HepG2 (cell line): Measurements from ENCODE around the gene GRID1. TPM values are rescaled to one million over a fixed set of nuclear protein-coding genes. Genes with fewer than 3 reads are reported as not detected.

Source experiments
- ATAC-seq: fragments of 200-7000 bp; cut with Tn5 transposase; 3 replicates; pipeline ENCODE4 v1.9.1; 2020; ENCODE audit warnings: mild to moderate bottlenecking, moderate library complexity
- BruUV-seq: library from RNA; stranded (reverse); fragments of 400-500 nt; replicated peaks from 2 replicates; lab custom pipeline; 2021; lab: Mats Ljungman, UMichigan
- CTCF ChIA-PET: fragments of 300-600 bp; formaldehyde crosslinking; extraction: SDS; loops from one replicate; lab custom pipeline; 2021; ENCODE audit warnings: low total read pairs, inconsistent platforms, low intra/inter-chr PET ratio; lab: Yijun Ruan, JAX
- POLR2A ChIA-PET: fragments of 350-600 bp; sonication (Branson Sonifier 250); formaldehyde crosslinking; loops from one replicate; lab custom pipeline; 2020; ENCODE audit warnings: antibody characterized with exemption, inconsistent platforms; lab: Yijun Ruan, JAX
- DNase-seq: peaks from one replicate; pipeline ENCODE4 v3.0.0-alpha.2; 2015; ENCODE audit warnings: low spot score
- FAIRE-seq: peaks from 3 replicates; lab custom pipeline; 2011; peaks lifted over from hg19 to GRCh38; lab: Jason Lieb, UNC
- H2AFZ ChIP-seq: one replicate; pipeline ENCODE4 v1.6.1; 2011; ENCODE audit warnings: low read length, inconsistent platforms
- H3K27ac ChIP-seq: fragments of 300-600 bp; 3 replicates; pipeline ENCODE4 v1.8.0; 2011; ENCODE audit warnings: mixed run types, mild to moderate bottlenecking, mixed read lengths, low read length, inconsistent platforms; ENCODE audit not compliant: insufficient read depth; ENCODE audit errors: extremely low read length
- H3K27me3 ChIP-seq, 2 experiments: fragments of 200-600 bp in 1 of 2; 2 replicates in 1 of 2; 3 replicates in 1 of 2; pipeline versions ENCODE4 v1.6.0 to v1.8.0; 2011; ENCODE audit warnings: low read length in 2 of 2, mild to moderate bottlenecking in 2 of 2, moderate library complexity in 2 of 2, inconsistent platforms in 1 of 2; ENCODE audit not compliant: insufficient read depth in 2 of 2, control insufficient read depth in 1 of 2
- H3K36me3 ChIP-seq, 2 experiments: fragments of 200-600 bp in 1 of 2; replicated peaks in 1 of 2; 2 replicates in 1 of 2; 3 replicates in 1 of 2; pipeline versions ENCODE4 v1.5.1 to v1.8.0; 2011; ENCODE audit warnings: low read length in 2 of 2, inconsistent platforms in 1 of 2; ENCODE audit not compliant: insufficient read depth in 2 of 2, control insufficient read depth in 1 of 2
- H3K4me1 ChIP-seq: 2 replicates; pipeline ENCODE4 v1.5.1; 2012; ENCODE audit warnings: low read length, inconsistent platforms; ENCODE audit not compliant: insufficient read depth
- H3K4me2 ChIP-seq: 2 replicates; pipeline ENCODE4 v1.6.0; 2011; ENCODE audit warnings: low read depth, low read length, inconsistent platforms
- H3K4me3 ChIP-seq, 3 experiments: fragments of 200-600 bp in 1 of 3; sonication (generic), shearing (Covaris generic) in 1 of 3; replicated peaks in 1 of 3; 2 replicates each; pipeline ENCODE4 v1.5.1; 2011 to 2016; ENCODE audit warnings: low read length in 3 of 3, inconsistent platforms in 2 of 3, low read depth in 2 of 3, mild to moderate bottlenecking in 2 of 3, control low read depth in 1 of 3, mixed read lengths in 1 of 3; ENCODE audit not compliant: insufficient read depth in 1 of 3
- H3K79me2 ChIP-seq: one replicate; pipeline ENCODE4 v1.6.1; 2011; ENCODE audit warnings: low read length, inconsistent platforms; ENCODE audit not compliant: insufficient read depth
- H3K9ac ChIP-seq: 2 replicates; pipeline ENCODE4 v1.6.0; 2011; ENCODE audit warnings: mild to moderate bottlenecking, low read depth, low read length, inconsistent platforms; ENCODE audit not compliant: insufficient read depth
- H3K9me3 ChIP-seq: 2 replicates; pipeline ENCODE4 v1.5.1; 2012; ENCODE audit warnings: mild to moderate bottlenecking, low read length
- H4K20me1 ChIP-seq: 2 replicates; pipeline ENCODE4 v1.6.0; 2011; ENCODE audit warnings: inconsistent platforms, mild to moderate bottlenecking, low read length, moderate library complexity; ENCODE audit not compliant: insufficient read depth
- FOXJ3 ChIP-seq: sonication (generic); formaldehyde crosslinking; IDR thresholded peaks from 2 replicates; pipeline ENCODE4 v1.4.0; 2020; ENCODE audit warnings: missing genetic modification reagents, mild to moderate bottlenecking, borderline replicate concordance
- HMGA1 ChIP-seq: sonication (generic); formaldehyde crosslinking; conservative IDR thresholded peaks from 2 replicates; pipeline ENCODE4 v1.4.0; 2020; ENCODE audit warnings: missing genetic modification reagents
- KDM5B ChIP-seq: sonication (generic); formaldehyde crosslinking; IDR thresholded peaks from 2 replicates; pipeline ENCODE4 v1.4.0; 2020; ENCODE audit warnings: missing genetic modification reagents, mild to moderate bottlenecking, borderline replicate concordance
- KMT2A ChIP-seq: sonication (generic); formaldehyde crosslinking; IDR thresholded peaks from 2 replicates; pipeline ENCODE4 v1.4.0; 2020; ENCODE audit warnings: missing genetic modification reagents
- MED1 ChIP-seq: sonication (generic); formaldehyde crosslinking; IDR thresholded peaks from 2 replicates; pipeline ENCODE4 v1.4.0; 2020; ENCODE audit warnings: missing genetic modification reagents
- NFE2L1 ChIP-seq: sonication (generic); formaldehyde crosslinking; IDR thresholded peaks from 2 replicates; pipeline ENCODE4 v1.4.0; 2020; ENCODE audit warnings: missing genetic modification reagents, mild to moderate bottlenecking, borderline replicate concordance
- PAX8 ChIP-seq: sonication (generic); formaldehyde crosslinking; IDR thresholded peaks from 2 replicates; pipeline ENCODE4 v1.8.0; 2022; ENCODE audit warnings: mild to moderate bottlenecking, missing genetic modification reagents, borderline replicate concordance
- RBM22 ChIP-seq: fragments of 200-400 bp; formaldehyde crosslinking; optimal IDR thresholded peaks from 2 replicates; pipeline ENCODE3; 2017; ENCODE audit warnings: mild to moderate bottlenecking, low read length, moderate library complexity
- TRIM24 ChIP-seq: sonication (generic); formaldehyde crosslinking; IDR thresholded peaks from 2 replicates; pipeline ENCODE4 v1.8.0; 2022; ENCODE audit warnings: mild to moderate bottlenecking, missing genetic modification reagents
- ZMYM4 ChIP-seq: sonication (generic); formaldehyde crosslinking; IDR thresholded peaks from 2 replicates; pipeline ENCODE4 v1.8.1; 2023; ENCODE audit warnings: mild to moderate bottlenecking, missing genetic modification reagents
- ZNF34 ChIP-seq: sonication (generic); formaldehyde crosslinking; IDR thresholded peaks from 2 replicates; pipeline ENCODE4 v1.4.0; 2020; ENCODE audit warnings: mild to moderate bottlenecking, missing genetic modification reagents, borderline replicate concordance
- ZNF432 ChIP-seq: sonication (generic); formaldehyde crosslinking; IDR thresholded peaks from 2 replicates; pipeline ENCODE4 v1.5.0; 2020; ENCODE audit warnings: missing genetic modification reagents, mild to moderate bottlenecking, borderline replicate concordance
- WGBS: methylation state at CpG from one replicate; pipeline ENCODE4 v1.1.6; 2017; ENCODE audit warnings: low lambda C conversion rate; 5-methylcytosine and 5-hydroxymethylcytosine counted together
- in situ Hi-C: cut with HindIII; loops from 2 replicates; pipeline ENCODE4 v1.10.0; 2017; ENCODE audit warnings: low pct_unique_long_range_greater_than_20kb; ENCODE audit not compliant: extremely low pct_ligation_motif_present
- intact Hi-C: fragments of 100-400 bp; cut with micrococcal nuclease; formaldehyde crosslinking; loops from one replicate; pipeline ENCODE4 v1.10.0; 2022; ENCODE audit not compliant: unreplicated experiment
- polyA plus RNA-seq, 8 experiments: library from polyadenylated mRNA; depleted of rRNA in 3 of 8; stranded (reverse) in 7 of 8; unstranded in 1 of 8; fragments of >200 nt; fragmentation: Illumina TruSeq in 4 of 8; extraction: Trizol in 4 of 8; gene quantifications; 2 replicates each; pipeline versions ENCODE4 v1.2.1 to v1.2.3, GENCODE V29; 2011 to 2016; ENCODE audit warnings: low read depth in 4 of 8, missing spikeins in 1 of 8, mixed read lengths in 1 of 8; ENCODE audit not compliant: insufficient read depth in 1 of 8
- total RNA-seq, 5 experiments: library from RNA; depleted of rRNA; stranded (reverse); fragments of >200 nt; fragmentation: Illumina TruSeq; extraction: Trizol; gene quantifications; 2 replicates each; pipeline ENCODE4 v1.2.3, GENCODE V29; 2016; ENCODE audit warnings: low read depth in 1 of 5
- TF ChIP-seq, protein P1 (sequence below): sonication (generic); formaldehyde crosslinking; IDR thresholded peaks from 2 replicates; pipeline ENCODE4 v1.4.0; 2020; ENCODE audit warnings: missing genetic modification reagents
- TF ChIP-seq, protein P2 (sequence below): sonication (generic); formaldehyde crosslinking; IDR thresholded peaks from 2 replicates; pipeline ENCODE4 v1.5.0; 2020; ENCODE audit warnings: missing genetic modification reagents, mild to moderate bottlenecking, borderline replicate concordance
- TF ChIP-seq, protein P3 (sequence below): sonication (generic); formaldehyde crosslinking; IDR thresholded peaks from 2 replicates; pipeline ENCODE4 v1.4.0; 2020; ENCODE audit warnings: mild to moderate bottlenecking, missing genetic modification reagents
- TF ChIP-seq, protein P4 (sequence below): sonication (generic); formaldehyde crosslinking; IDR thresholded peaks from 2 replicates; pipeline ENCODE4 v1.4.0; 2020; ENCODE audit warnings: missing genetic modification reagents

GRID1 gene
- total and polyA plus RNA-seq, 2 of the 13 experiments (the other 11 are each of a cell fraction or from before 2014, with no cell fraction given) = 0.05 TPM; not detected in 1

GRCh38 chr10:85918371-85918770, 448.2 kb downstream of the GRID1 start (continued):
- TF ChIP-seq, protein P1, sequence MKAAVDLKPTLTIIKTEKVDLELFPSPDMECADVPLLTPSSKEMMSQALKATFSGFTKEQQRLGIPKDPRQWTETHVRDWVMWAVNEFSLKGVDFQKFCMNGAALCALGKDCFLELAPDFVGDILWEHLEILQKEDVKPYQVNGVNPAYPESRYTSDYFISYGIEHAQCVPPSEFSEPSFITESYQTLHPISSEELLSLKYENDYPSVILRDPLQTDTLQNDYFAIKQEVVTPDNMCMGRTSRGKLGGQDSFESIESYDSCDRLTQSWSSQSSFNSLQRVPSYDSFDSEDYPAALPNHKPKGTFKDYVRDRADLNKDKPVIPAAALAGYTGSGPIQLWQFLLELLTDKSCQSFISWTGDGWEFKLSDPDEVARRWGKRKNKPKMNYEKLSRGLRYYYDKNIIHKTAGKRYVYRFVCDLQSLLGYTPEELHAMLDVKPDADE (CRISPR knock-in tag) = no peak
- TF ChIP-seq MED1 (CRISPR knock-in tag) = no peak
- TF ChIP-seq PAX8 = no peak
- TF ChIP-seq HMGA1 (CRISPR knock-in tag) = no peak
- TF ChIP-seq KDM5B (CRISPR knock-in tag) = no peak

- WGBS = 0% methylated on average over 4 of the region's 4 CpGs
- no peak for FAIRE-seq
- no peak for ATAC-seq
- no peaks in the 10 kb centered on the region for H3K36me3 ChIP-seq
- H3K27ac ChIP-seq = no peak overlapping the region
- TF ChIP-seq, protein P2, sequence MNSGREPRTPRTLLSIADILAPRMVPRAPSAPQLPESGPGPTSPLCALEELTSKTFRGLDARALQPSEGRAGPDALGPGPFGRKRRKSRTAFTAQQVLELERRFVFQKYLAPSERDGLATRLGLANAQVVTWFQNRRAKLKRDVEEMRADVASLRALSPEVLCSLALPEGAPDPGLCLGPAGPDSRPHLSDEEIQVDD (CRISPR knock-in tag) = no peak
- TF ChIP-seq ZMYM4 (CRISPR knock-in tag) (no peak), FOXJ3 (CRISPR knock-in tag) (no peak), ZNF432 (no peak), ZNF34 (CRISPR knock-in tag) (no peak), RBM22 (no peak), NFE2L1 (no peak), TRIM24 (CRISPR knock-in tag) (no peak), KMT2A (CRISPR knock-in tag) (no peak)
- TF ChIP-seq, protein P3, sequence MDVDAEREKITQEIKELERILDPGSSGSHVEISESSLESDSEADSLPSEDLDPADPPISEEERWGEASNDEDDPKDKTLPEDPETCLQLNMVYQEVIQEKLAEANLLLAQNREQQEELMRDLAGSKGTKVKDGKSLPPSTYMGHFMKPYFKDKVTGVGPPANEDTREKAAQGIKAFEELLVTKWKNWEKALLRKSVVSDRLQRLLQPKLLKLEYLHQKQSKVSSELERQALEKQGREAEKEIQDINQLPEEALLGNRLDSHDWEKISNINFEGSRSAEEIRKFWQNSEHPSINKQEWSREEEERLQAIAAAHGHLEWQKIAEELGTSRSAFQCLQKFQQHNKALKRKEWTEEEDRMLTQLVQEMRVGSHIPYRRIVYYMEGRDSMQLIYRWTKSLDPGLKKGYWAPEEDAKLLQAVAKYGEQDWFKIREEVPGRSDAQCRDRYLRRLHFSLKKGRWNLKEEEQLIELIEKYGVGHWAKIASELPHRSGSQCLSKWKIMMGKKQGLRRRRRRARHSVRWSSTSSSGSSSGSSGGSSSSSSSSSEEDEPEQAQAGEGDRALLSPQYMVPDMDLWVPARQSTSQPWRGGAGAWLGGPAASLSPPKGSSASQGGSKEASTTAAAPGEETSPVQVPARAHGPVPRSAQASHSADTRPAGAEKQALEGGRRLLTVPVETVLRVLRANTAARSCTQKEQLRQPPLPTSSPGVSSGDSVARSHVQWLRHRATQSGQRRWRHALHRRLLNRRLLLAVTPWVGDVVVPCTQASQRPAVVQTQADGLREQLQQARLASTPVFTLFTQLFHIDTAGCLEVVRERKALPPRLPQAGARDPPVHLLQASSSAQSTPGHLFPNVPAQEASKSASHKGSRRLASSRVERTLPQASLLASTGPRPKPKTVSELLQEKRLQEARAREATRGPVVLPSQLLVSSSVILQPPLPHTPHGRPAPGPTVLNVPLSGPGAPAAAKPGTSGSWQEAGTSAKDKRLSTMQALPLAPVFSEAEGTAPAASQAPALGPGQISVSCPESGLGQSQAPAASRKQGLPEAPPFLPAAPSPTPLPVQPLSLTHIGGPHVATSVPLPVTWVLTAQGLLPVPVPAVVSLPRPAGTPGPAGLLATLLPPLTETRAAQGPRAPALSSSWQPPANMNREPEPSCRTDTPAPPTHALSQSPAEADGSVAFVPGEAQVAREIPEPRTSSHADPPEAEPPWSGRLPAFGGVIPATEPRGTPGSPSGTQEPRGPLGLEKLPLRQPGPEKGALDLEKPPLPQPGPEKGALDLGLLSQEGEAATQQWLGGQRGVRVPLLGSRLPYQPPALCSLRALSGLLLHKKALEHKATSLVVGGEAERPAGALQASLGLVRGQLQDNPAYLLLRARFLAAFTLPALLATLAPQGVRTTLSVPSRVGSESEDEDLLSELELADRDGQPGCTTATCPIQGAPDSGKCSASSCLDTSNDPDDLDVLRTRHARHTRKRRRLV (CRISPR knock-in tag) = no peak
- TF ChIP-seq, protein P4, sequence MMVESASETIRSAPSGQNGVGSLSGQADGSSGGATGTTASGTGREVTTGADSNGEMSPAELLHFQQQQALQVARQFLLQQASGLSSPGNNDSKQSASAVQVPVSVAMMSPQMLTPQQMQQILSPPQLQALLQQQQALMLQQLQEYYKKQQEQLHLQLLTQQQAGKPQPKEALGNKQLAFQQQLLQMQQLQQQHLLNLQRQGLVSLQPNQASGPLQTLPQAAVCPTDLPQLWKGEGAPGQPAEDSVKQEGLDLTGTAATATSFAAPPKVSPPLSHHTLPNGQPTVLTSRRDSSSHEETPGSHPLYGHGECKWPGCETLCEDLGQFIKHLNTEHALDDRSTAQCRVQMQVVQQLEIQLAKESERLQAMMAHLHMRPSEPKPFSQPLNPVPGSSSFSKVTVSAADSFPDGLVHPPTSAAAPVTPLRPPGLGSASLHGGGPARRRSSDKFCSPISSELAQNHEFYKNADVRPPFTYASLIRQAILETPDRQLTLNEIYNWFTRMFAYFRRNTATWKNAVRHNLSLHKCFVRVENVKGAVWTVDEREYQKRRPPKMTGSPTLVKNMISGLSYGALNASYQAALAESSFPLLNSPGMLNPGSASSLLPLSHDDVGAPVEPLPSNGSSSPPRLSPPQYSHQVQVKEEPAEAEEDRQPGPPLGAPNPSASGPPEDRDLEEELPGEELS = no peak
- in situ Hi-C loops = no loop called here
- no peaks in the 10 kb centered on the region for H3K79me2 ChIP-seq
- CTCF ChIA-PET = no interaction called here
- H4K20me1 ChIP-seq = no peaks in the 10 kb centered on the region
- no peak overlapping the region for H2AFZ ChIP-seq
- no TSS peak for BruUV-seq
- no peak overlapping the region for H3K9ac ChIP-seq
- no peaks in the 10 kb centered on the region for H3K4me1 ChIP-seq
- H3K27me3 ChIP-seq = peaks cover 2 to 3% of the 10 kb centered on the region in 2 experiments; a peak in 2 of 5 replicates
- no peak for DNase-seq
- no peaks in the 10 kb centered on the region for H3K9me3 ChIP-seq
- intact Hi-C loops = no loop called here
- POLR2A ChIA-PET = no interaction called here
- H3K4me2 ChIP-seq = no peak overlapping the region
- no peak overlapping the region for H3K4me3 ChIP-seq
These were observed 449.0 kb downstream of the GRID1 start for GRCh38 chr10:85917601-85918000.
